ENCODE measurements around the gene NTM.

- no peak for TF ChIP-seq EZH2 (IDR thresholded peaks at IDR 0.05)
- no peak for TF ChIP-seq POLR2AphosphoS5 (IDR thresholded peaks at IDR 0.05; ENCODE audit: borderline replicate concordance, low read depth, low read length)
Observed at GRCh38 chr11:131609337-131609736, 238.9 kb downstream of the NTM start.
